Body of pancreas (tissue), 4 donors: ENCODE measurements around the gene RPL38. TPM values are rescaled to one million over a fixed set of nuclear protein-coding genes. Genes with fewer than 3 reads are reported as not detected.

Source experiments
- ATAC-seq: fragments of 150-250 bp; one replicate; pipeline ENCODE4 v1.9.1; 2016
- DNase-seq, 4 donors: peaks; one replicate each; pipeline ENCODE4 v3.0.0-alpha.2; 2019
- H3K27ac ChIP-seq, 4 donors: fragments of 200-600 bp; sonication (generic); 1 replicate in 3 of 4; 2 replicates in 1 of 4; pipeline versions ENCODE4 v1.5.1 to v1.6.1; 2016 to 2019; ENCODE audit warnings: mild to moderate bottlenecking in 1 of 4, mixed read lengths in 1 of 4, moderate library complexity in 1 of 4
- H3K27me3 ChIP-seq, 2 donors: fragments of 200-600 bp; sonication (generic); one replicate each; pipeline ENCODE4 v1.6.0; 2016; ENCODE audit warnings: mild to moderate bottlenecking in 1 of 2
- H3K36me3 ChIP-seq, 2 donors: fragments of 200-600 bp; sonication (generic); replicated peaks in 1 of 2; 2 replicates each; pipeline ENCODE4 v1.5.1; 2016; ENCODE audit warnings: low read depth in 2 of 2; ENCODE audit not compliant: insufficient read depth in 1 of 2
- H3K4me1 ChIP-seq: fragments of 200-600 bp; sonication (generic); one replicate; pipeline ENCODE4 v1.6.0; 2016
- H3K4me3 ChIP-seq, 2 donors: fragments of 200-600 bp; sonication (generic); 1 replicate in 1 of 2; 2 replicates in 1 of 2; pipeline ENCODE4 v1.5.1; 2016 to 2019
- H3K9me3 ChIP-seq, 3 donors: fragments of 200-600 bp; sonication (generic); 1 replicate in 2 of 3; 2 replicates in 1 of 3; pipeline ENCODE4 v1.5.1; 2016
- CTCF ChIP-seq, 7 experiments: fragments of 450-650 bp in 4 of 7; fragments of 200-600 bp in 3 of 7; sonication (generic) in 3 of 7; IDR thresholded peaks; one replicate each; pipeline ENCODE4 v1.5.1; 2016 to 2019; ENCODE audit warnings: antibody characterized with exemption in 7 of 7
- POLR2A ChIP-seq, 3 donors: fragments of 450-650 bp; IDR thresholded peaks; one replicate each; pipeline ENCODE4 v1.6.1; 2016; ENCODE audit warnings: antibody characterized with exemption in 3 of 3, mild to moderate bottlenecking in 2 of 3
- WGBS, 2 donors: methylation state at CpG; one replicate each; pipeline ENCODE4 v1.1.5; 2017; 5-methylcytosine and 5-hydroxymethylcytosine counted together
- intact Hi-C: fragments of 100-400 bp; cut with DNase I; formaldehyde crosslinking; loops from one replicate; pipeline ENCODE4 v1.15.1; 2023
- total RNA-seq, 2 donors: library from RNA; depleted of rRNA; stranded (reverse); fragments of >200 nt; gene quantifications; one replicate each; pipeline ENCODE4 v1.1.0, GENCODE V29; 2016

Gene RPL38
- total RNA-seq, 2 donors from 2014 or later, result 141 to 156 TPM

DNA sequence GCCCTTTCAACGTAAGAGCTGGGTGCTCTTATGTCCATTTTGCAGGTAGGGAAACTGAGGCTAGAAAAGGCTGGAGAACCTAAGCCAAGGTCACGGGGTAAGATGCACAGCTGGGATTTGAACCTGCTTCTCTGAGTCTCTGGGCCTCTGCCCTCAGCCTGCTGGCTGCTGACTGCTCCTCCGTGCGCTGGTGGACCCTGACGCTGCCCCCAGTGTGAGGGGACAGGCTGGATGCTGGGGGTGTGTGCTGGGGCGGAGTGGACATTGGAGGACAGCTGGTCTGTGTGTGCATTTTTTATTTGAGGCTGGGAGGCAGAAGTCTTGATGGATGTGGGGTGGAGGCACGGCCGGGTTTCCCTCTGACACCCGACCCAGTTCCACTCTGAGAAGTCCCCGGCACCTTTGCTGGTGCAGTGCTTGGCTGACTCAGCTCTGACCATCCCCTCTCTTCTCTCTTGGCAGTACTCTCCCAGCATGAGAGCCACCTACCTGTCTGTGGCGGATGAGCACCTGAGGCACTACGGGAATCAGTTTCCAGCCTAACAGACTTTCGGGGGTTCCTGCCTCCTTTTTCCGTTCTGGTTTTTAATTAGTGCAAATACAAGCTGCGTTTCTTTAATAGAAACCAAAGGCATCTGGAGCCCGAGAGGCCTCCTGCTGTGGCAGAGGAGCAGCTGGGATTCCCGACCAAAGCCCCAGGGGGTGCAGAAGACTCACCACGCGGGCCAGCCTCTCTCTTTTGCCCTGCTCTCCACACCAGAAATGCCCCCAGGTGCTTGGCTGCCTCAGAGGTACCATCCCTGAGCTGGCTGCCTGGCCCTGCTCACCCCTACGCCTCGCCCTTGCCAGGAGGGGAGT, 56.4 kb downstream of the RPL38 start:
- 80 to 83% methylated on average over 17 to 21 of the region's 21 CpGs for WGBS, 2 donors
- H3K27ac ChIP-seq, result no peak overlapping the region
- no peak for ATAC-seq
- DNase-seq, result no peak
- no peaks in the 10 kb centered on the region for H3K27me3 ChIP-seq
- no peaks in the 10 kb centered on the region for H3K9me3 ChIP-seq
- intact Hi-C loops, result no loop called here
- H3K36me3 ChIP-seq, result no peaks in the 10 kb centered on the region
- H3K4me1 ChIP-seq, result no peaks in the 10 kb centered on the region
- TF ChIP-seq POLR2A (IDR thresholded peaks at IDR 0.05) (no peak), CTCF (IDR thresholded peaks at IDR 0.05) (no peak)
- H3K4me3 ChIP-seq, result no peak overlapping the region

Other genes starting within 250 kb of the RPL38 start
- 10 to 100 TPM in 1 of 2 donors, 1 to 10 TPM in 1; 8.0 to 14.8 TPM for gene TTYH2, start 9.9 kb downstream of the RPL38 start, total RNA-seq
- not detected for gene DNAI2, start 70.6 kb downstream of the RPL38 start, total RNA-seq
- gene KIF19, start 122.5 kb downstream of the RPL38 start, total RNA-seq, result 1 to 10 TPM; 2.3 to 3.3 TPM
- gene BTBD17, start 158.2 kb downstream of the RPL38 start, total RNA-seq, result 1 to 10 TPM in 1 of 2 donors, not detected in 1; 1.0 TPM
- under 1 TPM; 0.52 to 0.66 TPM for gene GPR142, start 163.8 kb downstream of the RPL38 start, total RNA-seq
- 10 to 100 TPM; 68.0 to 71.2 TPM for gene GPRC5C, start 228.4 kb downstream of the RPL38 start, total RNA-seq